GM19328 (cell line): ENCODE results near the gene NFATC1.
"Not testable (repeated sequence)": the region's sequence is repeated elsewhere in the genome, so short reads cannot be mapped to it uniquely, and the experiment has no call there.

Experiments used
- ATAC-seq: cut with Tn5 transposase; IDR thresholded peaks from one replicate; pipeline ENCODE4 v1.9.1; 2021; ENCODE audit warnings: mild to moderate bottlenecking, moderate library complexity; ENCODE audit not compliant: unreplicated experiment

The NFATC1 gene

DNA sequence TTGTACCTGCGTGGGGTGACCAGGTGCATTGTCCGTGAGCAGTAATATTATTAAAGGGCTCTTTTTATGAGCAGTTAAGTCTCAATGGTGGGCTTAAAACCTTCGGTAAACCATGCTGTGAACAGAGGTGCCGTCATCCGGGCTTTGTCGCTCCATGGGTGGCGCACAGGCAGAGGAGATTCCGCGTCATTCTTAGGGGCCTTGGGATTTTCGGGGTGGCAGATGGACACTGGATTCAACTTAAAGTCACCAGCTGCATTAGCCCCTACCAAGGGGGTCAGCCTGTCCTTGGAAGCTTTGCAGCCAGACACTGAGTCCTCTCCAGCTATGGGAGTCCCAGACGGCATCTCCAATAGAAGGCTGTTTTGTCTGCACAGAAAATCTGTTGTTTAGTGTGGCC lies 107.7 kb downstream of the NFATC1 start:
- no peak for ATAC-seq

DNA sequence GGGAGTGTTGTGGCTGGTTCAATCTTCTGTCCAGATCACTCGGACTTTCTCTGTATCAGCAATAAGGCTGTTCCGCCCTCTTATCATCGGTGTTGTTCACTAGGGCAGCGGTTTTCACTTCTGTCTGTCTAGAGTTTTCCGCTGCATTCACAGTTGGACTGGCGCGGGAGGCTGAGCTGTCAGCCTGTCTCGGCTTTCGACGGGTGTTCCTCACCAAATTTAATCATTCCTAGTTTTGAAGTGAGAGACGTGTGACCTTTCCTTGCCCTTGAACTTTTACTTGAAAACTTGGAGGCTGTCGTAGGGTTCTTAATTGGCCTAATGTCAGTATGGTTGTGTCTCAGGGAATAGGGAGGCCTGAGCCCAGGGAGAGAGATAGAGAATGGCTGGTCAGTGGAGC lies 108.3 kb downstream of the NFATC1 start:
- no peak for ATAC-seq

DNA sequence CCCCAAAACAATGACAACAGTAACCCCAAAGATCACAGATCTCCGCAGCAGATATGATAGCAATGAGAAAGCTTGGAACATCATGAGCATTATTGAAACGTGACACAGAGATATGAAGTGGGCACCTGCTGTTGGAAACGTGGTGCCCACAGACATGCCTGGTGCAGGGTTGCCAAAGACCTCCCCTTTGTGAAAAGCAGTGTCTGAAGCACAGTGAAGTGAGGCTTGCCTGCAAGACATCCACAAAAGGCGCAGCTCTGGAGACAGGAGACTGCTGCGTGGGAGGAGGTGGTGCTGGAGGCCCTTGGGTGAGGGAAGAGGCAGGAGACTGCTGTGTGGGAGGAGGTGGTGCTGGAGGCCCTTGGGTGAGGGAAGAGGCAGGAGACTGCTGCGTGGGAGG lies 108.8 kb downstream of the NFATC1 start:
- not testable (repeated sequence) for ATAC-seq

DNA sequence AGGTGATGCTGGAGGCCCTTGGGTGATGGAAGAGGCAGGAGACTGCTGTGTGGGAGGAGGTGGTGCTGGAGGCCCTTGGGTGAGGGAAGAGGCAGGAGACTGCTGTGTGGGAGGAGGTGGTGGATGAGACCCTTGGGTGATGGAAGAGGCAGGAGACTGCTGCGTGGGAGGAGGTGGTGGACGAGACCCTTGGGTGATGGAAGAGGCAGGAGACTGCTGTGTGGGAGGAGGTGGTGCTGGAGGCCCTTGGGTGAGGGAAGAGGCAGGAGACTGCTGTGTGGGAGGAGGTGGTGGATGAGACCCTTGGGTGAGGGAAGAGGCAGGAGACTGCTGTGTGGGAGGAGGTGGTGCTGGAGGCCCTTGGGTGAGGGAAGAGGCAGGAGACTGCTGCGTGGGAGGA lies 109.7 kb downstream of the NFATC1 start:
- ATAC-seq: not testable (repeated sequence)

DNA sequence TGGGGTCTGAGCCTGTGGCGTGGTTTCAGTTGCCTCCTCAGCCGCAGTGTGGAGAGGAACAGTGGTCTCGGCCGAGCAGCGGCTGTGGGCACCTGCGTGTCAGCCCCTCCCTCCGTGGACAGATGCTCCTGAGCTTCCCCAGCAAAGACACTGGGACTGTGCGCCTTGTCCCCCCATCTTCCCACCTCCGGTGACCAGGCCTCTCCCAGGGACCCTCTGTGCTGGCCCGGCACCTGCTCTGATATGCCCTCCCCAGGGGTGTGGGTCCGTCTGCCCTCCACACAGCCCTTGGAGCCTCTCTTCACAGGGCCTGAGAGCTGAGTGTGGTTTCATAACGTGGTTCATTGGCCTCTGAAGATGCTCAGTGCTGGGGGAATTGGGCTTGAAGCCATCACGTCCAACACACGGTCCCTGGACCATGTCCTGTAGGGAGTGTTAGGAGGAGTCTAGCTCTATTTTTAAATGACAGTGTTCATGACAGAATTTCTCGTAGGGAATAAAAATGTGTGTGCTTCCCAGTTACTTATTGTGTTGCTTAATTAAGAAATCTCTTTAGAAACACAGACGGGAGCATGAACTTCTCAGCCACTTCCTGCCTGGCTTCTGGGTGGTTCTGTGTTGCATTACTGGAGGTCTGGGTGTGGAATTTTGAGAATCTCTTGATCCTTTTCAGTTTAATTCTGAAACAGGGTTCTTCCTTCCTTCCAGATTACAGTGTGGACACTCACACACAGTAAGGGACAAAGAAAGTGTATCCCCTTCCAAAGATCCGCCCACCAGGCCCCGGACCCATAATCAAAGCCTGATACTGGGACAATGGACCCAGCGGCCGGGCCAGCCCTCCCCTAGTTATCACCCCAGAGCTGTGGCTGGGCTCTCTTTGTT lies 110.7 kb downstream of the NFATC1 start:
- no peak for ATAC-seq

DNA sequence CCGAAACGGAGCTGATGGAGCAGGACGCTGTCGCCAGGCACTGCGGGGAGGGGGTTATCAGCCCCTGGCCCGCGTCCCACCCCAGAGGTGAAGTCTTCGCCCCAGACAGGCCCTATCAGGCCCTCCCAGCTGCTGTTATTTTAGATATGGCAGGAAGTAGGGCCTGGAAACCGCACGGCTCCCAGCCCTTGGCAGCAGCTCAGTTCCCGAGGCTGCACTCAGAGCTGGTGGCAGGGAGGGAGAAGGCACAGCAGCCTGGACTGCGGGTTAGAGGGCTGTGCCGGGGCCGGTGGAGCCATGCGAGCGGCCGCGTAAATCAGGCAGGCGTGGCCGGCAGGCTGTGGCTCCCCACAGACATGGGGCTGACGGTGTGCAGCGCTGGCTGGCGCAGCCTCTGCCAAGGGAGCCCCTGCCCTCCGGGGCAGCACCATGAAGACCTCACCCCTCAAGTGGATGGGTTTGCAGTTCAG lies 111.4 kb downstream of the NFATC1 start:
- ATAC-seq: no peak

DNA sequence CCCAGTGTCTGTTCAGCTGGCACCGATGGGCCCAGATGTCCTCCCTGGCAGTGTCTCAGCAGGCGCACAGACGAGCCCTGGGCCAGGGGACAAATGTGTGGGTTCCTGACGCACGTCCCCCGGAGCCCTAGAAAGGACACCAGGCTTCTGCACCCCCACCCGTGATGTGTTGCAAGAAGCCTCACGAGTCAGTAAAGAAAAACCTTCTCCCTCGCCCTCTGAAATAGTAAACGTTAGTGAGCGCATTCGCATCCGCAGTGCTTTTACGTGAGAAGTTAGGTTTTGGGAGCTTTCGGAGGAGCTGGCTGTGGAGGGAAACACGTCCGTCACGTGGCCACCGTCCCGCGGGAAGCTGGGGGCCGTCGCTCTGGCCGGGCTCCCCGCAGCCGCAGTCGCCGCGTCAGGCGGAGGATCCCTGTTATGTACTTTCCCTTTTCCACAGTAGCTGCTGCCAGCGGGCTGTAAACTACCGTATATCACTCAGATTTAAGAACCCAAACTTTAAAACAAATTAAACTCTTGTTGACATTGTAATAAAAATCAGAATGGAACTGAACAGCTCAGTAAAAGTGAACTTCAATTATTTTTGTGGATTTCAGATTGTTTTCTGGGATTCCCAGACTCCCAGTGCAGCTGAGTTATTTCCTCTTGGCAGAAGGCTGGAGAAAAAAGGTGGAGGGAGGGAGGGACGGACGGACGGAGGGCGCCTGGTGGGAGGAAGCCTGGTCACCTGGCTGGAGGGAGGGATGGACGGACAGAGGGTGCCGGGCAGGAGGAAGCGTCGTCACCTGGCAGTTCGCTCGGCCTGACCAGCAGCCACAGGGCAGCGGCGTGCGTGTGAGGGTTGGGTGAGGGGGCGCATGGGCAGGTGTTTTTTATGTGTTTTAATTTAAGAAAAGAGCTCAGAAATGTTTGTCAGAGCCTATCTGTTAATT lies 112.1 kb downstream of the NFATC1 start:
- no peak for ATAC-seq

DNA sequence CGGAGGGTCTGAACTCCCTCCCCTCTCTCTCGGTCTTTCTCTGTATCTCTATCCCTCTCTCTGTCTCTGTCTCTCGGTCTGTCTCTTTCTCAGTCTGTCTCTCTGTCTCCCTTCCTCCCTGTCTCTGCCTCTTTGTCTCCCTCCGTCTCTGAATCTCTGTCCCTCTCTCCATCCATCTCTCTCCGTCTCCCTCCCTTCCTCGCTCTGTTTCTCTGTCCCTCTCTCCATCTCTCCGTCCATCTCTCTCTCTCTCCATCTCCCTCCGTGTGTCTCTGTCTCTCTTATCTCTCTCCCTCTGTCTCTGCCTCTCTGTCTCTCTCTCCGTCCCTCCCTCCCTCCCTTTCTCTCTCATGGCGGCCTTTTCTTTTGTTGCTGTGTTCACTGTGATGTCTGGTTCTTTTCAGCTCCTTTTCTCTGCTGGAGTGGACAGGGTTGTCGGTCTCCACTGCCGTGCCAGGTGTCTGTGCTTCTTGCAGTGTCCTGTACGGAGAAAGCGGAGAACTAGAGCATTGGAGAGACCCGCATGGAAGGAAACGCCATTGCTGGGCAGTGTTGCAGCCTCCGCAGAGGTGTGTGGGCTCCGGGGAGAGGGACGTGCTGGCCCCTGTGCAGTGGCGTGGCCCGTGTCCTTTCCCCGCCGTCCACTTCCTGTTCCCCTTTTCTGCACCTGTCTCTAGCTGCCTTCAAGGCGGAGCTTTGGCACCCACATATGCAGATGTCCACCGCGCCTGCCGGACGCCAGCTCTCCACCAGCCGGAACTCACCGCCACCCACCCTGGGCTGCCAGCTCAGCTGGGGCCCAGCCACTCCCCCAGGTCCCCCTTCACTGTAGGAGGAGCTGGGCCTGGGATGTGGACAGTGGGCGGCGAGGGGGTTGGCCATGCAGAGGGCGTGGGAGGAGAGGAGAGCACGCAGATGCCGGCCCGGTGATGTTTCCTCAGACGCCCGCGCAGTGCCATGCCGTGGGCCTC lies 113.1 kb downstream of the NFATC1 start:
- no peak for ATAC-seq

DNA sequence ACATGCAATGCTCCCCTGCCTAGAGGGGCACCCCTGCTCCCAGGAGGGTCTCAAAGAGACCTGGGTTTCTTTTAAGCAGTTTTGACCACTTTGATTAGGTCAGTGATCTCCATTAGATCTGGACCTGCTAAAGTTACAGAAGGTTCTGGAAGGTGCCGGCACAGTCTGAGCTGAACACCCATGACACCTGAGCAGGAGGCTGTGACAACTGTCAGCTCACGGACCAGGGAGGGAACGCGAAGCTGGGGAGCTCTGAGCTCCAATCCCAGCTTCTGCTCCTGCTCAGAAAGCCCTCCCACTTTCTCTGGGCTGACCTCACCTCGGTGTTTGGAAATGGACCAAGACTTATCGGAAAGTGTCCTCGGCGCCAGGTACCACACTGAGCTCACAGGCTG lies 113.8 kb downstream of the NFATC1 start:
- ATAC-seq: no peak

DNA sequence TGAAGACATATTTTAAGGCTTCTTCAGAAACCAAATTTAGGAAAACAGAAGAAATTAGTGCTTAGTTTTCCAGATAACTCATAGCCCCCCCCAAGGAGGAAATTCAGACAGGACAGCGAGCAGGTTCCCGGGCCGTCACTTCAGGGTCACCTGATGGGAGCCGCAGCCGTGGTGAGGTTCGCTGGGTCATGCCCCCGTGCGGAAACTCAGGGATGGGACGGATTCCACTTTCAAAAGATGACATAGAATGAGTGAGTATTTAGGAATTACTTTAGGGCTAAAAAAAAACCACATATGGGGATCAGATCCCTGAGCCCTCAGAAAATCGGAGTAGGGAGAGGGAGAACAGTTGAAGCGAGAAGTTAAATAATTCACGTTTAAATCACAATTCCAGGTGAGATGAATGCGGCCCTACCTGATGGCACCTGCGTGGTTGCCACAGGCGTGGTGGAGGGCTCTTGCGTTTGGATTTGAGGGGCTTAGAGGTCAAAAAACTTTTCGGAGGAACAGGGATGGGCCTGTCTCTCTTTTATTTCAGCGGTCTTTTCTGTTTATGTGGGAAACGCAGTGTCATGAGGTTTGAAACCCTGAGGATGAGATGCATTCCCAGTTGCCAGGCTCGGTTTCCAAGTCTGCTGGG lies 114.4 kb downstream of the NFATC1 start:
- no peak for ATAC-seq

DNA sequence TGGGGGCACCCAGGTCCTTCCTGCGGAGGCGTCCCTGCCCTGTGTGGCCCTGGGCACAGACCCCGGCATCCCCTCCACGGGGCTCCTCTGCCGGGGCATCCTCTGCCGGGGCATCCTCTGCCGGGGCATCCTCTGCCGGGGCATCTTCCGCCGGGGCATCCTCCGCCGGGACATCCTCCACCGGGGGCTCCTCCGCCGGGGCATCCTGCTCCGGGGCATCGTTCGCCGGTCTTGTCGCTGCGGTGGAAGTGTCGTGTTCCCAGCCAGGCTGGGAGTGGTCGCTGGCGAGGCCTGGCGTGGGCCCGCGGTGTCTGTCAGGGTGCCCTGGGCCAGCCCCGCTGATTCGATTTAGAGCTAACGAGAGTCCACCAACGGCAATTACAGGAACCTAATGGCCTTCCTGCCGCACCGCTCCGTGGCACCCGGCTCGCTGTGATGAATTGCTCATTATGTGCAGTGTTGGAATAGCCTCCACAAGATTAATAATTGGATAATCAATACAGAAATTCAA lies 115.1 kb downstream of the NFATC1 start:
- no peak for ATAC-seq

DNA sequence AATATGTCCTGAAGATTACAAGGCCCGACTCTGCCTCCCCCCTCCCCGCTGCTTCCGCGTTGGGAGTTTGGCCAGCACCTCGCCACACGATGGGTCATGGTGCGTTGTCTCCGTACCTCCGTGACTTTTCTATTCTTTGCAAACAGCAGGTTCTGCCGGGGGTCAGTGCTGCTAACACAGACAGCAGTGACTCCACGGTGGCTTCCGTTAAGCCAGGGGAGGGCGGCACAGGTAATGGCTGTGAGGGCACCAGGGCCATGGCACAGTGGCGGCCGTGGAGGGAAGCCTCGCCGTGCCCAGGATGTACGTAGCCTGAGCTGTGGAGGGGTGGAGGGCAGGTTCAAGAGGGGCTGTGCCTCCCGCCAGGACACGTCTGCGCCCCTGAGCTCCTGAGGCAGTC lies 115.5 kb downstream of the NFATC1 start:
- ATAC-seq: no peak

DNA sequence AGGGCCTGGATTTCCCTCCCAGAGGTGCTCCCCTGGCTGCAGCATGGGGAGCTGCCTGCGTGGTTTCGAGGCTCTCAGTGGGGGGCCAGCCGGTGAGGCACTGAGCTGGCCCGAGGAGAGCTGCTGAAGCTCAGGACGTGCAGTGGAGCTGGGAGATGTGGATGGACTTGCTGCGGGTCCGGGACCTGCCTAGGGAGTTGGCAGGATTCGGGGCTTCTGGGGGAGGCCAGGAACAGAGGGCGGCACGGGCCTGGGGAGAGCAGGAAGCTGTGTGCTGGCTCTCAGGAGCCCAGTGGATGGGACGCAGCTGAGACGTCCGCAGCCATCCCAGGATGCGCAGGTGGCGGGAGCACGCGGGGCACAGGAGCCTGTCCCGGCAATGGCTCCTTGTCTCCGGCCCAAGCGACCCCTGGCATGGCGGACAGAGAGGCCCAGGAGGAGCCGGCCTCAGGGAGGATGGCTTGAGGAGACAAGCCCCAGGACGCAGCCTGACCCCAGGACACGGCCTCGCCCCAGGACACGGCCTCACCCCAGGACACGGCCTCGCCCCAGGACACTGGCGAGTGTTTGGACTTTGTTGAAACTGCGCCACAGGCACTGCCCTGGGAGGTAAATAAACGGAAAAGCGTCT lies 116.1 kb downstream of the NFATC1 start:
- ATAC-seq: no peak

DNA sequence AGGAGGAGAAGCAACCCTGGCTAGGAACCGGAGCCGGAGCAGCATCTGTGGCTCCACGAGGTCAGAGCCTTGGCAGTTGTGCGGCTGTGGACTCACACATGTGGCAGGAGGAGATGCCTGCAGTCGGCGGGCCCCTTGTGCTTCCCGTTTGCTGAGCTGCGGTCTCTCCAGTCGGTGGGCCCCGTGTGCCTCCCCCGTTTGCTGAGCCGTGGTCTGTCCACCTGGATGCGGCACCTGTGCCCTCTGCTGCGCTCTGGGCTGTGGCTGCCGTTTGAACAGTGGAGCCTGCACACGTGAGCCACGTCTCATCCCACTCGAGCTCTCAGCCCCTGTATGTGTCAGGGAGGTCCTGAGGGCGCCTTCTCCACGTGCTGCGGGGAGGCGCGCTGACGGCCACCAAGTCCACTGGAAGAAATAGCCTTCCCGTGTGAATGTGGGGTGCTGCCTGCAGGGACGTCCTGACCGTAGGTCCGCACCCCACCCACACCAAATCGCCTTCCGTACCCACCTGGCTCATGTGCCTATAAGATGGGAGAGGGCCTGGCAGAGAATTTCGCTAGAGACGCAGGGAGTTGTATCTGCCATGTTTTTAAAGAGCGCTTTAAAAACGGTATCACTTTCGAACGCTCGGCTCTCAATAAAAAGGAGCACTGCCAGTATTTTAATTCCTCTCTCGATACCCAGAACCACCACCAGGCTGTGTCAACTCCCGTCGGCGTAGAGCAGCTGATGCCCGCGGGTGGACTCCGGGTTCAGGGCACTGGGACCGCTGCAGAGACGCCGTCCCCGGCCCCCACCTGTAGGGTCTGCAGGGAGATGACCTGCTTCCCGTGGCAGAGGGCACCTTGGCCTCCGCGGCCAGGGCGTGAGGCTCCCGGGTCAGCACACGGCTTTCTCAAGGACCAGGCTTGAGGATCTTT lies 117.0 kb downstream of the NFATC1 start:
- no peak for ATAC-seq

DNA sequence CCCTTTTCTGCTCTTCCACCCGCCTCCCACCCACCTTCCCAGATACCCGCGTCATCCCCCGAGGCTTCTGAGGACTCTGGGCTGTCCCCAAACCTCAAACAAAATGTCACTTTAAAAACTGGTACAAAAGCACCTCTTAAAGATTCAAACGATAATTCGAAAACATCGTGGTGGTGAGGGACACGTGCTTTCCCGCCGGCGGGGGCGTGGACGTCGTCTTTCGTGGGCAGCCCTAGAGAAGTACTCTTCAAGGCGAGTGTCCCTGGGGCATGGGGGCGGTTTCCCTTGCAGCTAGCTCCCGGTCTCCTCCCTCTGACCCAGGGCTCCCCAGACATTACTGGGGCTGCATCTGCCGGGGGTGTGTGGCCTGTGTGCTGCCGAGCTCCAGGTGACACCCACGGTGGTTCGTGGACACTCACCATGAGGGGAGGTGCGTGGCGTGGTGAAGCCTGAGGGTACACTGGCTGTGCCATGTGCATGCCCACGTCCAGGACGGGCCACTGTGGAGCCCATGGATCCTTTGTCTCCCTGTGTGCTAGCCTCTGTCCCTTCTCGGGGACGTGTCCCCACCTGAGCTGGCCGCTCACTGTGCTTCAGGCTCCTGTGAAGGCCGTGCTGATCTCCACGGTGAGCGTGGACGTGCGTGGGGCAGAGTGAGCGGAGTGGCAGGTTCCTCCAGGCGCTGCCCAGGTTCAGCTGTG lies 117.8 kb downstream of the NFATC1 start:
- no peak for ATAC-seq

DNA sequence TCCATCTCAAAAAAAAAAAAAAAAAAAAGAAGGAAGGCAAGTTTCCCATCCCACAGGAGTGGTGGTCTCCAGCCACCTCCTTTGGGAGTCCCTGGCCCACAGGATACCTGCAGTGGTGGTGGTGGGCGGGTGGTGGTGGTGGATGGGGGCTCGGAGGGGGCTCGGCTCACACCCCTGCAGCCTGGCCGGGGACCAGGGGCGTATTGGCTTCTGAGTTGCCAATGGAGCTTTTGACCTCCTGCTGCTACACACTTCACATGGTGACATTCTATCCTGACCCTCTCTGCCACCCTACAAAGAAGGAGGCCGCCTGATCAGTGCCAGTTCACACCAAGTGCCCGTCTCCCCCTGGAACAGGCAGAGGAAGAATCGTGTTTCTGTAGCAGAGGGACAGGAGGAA lies 119.6 kb downstream of the NFATC1 start:
- ATAC-seq: no peak

DNA sequence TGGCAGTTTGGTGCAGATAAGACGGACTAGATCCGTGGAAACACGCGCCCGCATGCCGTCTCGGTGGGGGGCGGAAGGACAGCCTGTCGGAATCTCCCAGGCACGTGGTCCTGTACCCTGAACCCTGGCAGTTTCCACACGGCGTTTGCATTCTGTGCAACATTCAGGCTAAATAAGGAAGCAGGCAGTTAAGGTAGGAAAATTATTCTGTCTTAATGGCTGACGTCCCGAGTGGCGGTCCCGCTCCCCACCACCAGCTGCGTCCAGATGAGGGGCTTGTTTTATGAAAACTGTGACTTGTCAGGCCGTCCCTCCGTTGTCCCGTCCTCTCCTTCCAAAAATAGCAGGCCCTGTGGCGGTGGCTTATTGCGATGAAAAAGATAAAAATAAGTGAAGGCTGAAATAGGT lies 120.2 kb downstream of the NFATC1 start:
- no peak for ATAC-seq

DNA sequence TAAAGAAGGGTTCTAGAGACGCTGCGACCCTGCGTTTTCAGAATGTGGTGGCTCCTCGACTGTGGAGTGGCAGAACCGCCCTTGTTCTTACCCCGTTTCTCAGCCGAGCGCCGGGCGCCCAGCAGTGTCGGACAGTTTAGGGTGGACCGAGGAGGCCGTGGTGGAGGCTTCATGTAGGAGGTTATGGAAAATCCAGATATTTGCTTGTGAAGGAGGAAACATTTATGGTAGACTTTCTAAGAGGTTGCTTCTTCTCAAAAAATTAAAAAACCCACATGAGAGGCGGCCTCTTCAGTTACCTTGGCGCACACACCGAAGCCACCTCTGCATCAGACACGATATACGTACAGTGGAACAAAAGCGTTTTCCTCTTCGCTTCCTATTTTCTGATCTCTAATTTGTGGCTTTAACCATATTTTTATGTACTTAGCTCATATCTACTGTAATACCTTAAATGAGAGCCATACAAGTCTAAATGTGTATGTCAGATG lies 120.8 kb downstream of the NFATC1 start:
- no peak for ATAC-seq
